HG03469 (cell line): ENCODE data around the gene TRAF3.
"Not testable (repeated sequence)": the region's sequence is repeated elsewhere in the genome, so short reads cannot be mapped to it uniquely, and the experiment has no call there.

Experiments used
- ATAC-seq: cut with Tn5 transposase; IDR thresholded peaks from one replicate; pipeline ENCODE4 v1.9.1; 2021; ENCODE audit warnings: mild to moderate bottlenecking, moderate library complexity, moderate number of reproducible peaks; ENCODE audit not compliant: unreplicated experiment

Gene TRAF3

DNA sequence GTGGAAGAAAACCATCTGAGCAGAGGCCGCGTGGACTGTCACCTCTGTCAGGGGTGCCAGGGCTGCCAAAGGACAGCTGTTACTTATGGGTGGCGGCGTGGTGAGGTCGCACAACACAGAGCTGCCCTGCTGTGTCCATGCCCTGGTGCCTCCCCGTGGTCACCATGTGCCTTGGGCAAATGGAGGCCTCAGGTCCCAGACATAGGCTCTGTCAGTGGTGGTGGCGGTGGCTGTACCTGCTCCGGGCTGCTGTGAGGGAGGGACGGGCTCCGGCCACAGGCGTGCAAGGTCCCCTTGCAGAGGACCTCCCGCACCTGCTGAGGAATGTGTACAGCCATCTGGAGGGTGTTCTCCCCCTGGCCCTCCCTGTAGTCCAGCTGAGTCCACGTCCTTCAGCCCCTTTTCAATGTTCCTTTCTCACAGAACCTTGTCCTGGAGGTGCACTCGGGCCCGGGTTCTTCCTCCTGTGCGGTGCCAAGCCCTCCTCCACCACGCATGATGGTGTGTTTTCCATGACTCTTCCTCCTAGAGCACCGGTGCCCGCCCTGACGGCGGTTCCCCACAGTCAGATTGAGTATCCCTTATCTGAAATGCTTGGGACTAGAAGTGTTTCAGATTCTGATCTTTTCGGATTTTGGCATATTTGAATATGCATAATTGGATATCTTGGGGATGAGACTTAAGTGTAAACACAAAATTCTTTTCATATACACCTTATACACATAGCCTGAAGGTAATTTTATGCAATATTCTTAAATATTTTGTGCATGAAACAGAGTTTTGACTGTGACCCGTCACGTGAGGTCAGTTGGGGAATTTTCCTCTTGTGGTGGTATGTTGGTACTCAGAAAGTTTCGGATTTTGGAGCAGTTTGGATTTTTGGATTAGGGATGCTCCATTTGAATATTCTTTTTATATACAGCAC, 49.8 kb downstream of the TRAF3 start:
- ATAC-seq: no peak

- ATAC-seq: no peak
These were observed 50.5 kb downstream of the TRAF3 start for GRCh38 chr14:102827716-102828115.

DNA sequence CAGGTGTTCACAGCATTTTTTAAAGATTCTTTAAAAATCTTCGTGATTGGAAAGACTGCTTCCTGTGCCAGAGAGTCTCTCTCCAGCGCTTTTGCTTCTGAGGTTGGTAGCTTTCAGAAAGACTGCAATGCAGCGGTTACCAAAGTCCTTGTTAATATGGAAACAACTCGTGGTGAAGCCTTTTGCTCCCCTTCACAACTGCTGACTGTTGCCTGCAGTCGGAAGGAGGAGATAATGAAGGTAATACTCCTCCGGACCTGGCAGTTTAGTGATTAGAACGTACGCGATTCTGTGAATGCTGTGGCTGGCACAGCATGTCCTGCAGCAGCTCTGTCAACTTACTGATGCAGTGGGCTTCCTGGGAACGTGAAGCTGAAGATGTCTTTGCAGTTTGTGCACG, 50.9 kb downstream of the TRAF3 start:
- no peak for ATAC-seq

DNA sequence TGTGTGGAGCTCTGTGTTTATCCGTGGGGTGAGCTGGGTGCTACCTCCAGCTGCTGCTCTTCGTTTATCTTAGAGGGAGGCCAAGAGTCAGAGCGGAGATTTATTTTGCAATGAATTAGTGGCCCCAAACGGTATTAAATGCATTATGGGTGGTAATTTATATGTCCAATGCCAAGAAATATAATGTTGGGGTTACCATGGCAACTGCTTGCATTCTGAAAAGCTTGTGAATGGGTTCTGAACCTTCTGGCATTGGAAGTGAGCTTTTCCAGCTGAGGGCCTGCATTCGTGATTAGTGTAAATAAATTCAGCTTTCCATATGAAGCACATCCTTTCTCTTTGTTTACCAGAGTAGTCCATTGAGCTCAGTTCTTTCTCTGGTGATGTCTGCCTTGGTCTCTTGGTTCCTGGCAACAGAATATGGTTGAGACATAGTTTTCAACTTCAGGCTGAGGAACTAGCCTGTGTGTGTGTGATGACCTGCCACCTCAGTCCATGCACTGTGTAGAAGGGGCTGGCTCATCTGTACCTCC, 51.8 kb downstream of the TRAF3 start:
- no peak for ATAC-seq

DNA sequence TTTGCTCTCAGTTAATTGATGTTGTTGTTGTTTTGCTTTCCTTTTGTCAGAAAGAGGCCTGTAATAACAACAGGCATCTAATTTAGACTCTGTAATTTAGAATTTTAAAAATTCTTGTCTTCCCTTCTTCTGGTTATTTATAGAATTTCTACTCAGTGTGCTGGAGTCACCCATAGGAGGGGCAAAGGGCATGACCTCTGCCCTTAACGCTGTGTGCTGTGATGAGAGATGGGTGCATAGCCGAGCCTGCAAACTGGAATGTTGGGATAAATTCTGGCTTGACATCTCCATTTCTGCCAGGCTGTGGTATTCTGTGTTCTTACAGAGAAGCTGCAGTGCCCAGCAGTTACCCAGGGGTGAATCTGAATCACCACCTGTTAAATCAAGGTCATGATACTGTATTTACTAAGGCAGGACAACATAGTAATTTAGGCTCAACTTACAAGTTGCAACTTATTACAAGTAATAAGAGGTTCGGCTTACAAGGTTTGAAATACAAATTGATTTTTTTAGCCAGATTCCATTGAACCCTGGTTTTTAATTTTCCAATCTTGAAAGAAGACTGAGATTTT, 53.3 kb downstream of the TRAF3 start:
- ATAC-seq: no peak

GRCh38 chr14:102831163-102831804, 54.0 kb downstream of the TRAF3 start:
- ATAC-seq: no peak

- no peak for ATAC-seq
These were observed 56.1 kb downstream of the TRAF3 start for GRCh38 chr14:102833341-102833740.

DNA sequence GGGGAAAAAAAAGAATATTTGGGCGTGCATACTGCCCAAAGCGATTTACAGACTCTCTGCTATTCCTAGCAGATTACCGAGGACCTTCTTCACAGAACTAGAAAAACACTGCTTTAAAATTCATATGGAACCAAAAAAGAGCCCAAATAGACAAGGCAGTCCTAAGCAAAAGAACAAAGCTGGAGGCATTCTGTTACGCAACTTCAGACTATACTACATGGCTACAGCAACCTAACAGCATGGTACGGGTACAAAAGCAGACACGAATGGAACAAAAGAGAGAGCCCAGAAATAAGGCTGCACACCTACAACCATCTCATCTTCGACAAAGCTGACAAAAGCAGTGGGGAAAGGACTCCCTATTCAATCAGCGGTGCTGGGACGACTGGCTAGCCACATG, 56.7 kb downstream of the TRAF3 start:
- ATAC-seq: no peak

GRCh38 chr14:102835959-102836358, 58.7 kb downstream of the TRAF3 start:
- ATAC-seq: no peak

GRCh38 chr14:102837120-102837519, 59.9 kb downstream of the TRAF3 start:
- ATAC-seq: not testable (repeated sequence)

- ATAC-seq: no peak
These were observed 61.3 kb downstream of the TRAF3 start for GRCh38 chr14:102838501-102838900.

GRCh38 chr14:102840115-102840514, 62.9 kb downstream of the TRAF3 start:
- ATAC-seq: no peak

DNA sequence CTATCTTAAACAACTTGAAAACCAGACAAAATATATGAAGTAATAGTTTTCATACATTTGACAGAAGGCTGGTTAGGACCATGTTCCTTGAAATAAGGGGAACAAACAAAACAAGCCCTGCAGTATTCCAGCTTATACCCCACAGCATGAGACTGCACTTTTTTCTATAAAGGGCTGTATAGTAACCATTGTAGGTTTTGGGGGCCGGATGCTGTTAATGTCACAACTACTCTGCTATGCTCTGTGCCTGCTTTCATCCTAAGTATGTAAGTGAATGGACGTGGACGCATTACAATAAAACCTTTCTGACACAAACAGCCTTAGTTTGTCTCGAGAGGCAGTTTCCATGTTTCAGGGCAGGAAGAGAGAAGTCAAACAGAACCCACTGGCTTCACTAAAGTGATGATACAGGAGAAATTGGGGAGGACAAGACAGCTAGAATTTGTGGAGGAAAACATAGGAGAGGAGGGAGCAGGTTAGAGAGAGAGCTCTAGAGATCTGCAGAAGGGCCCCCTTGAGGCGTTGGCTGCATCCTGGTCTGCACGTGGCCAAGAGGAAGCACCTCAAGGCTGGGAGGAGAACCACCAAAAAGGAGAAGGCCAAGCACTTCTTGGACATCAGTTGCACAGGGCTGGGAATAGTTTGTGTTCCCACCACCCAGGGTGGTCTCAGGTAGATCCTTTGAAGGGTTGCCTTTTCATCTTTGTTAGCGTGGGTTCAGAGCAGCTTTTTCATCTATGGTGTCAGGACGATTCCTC, 63.7 kb downstream of the TRAF3 start:
- no peak for ATAC-seq

GRCh38 chr14:102848830-102849525, 71.7 kb downstream of the TRAF3 start:
- no peak for ATAC-seq

DNA sequence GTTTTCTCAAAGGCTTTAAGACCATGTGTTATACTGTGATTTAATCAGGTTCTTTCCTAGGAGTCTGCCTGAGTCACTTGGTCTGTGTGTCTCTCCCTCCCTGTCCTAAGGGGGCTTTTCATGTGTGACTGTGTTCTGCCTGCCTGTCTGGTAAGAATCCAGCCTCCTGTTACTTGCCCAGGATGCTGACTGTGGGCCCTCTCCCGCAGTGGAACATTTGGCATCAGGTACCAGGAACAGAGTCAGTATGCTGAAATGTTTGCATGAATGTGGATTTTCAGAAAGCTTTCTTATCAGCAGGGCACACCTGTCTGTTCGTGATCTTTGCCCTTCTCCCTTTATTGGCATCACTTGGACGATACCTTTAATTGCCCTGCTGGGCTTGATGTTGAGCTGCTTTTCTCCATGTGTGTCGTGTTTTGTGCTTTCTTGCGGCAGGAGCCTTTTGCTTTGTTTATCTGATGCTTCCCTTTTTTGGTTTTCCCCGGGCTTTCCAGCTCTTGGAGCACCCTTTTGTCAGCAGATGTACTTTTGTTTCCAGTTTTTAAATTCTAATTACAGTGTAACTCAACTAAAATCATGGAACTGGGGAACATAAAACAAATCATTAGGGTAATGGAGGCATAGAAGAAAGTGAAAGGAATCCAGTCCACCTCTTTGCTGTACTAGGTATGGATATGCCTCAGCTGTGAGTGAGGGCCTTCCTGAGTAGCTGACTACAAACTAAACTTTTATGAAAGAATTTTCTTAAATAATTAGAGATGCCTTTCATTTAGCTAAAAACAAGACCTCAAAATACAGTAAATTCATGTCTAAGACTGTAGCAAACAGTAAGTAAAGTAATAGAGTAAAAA, 72.5 kb downstream of the TRAF3 start:
- ATAC-seq: no peak

DNA sequence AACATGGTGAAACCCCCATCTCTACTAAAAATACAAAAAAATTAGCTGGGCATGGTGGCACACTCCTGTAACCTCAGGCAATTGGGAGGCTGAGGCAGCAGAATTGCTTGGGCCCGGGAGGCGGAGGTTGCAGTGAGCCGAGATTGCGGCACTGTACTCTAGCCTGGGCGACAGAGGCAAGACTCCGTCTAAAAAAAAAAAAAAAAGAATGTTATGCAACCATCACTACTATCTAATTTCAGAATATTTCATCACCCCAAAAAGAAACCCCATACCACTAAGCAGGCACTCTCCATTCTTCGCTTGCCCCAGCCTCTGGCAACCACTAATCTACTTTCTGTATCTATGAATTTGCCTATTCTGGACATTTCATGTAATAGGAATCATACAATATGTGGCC, 76.4 kb downstream of the TRAF3 start:
- no peak for ATAC-seq

GRCh38 chr14:102854091-102854703, 76.9 kb downstream of the TRAF3 start:
- no peak for ATAC-seq

DNA sequence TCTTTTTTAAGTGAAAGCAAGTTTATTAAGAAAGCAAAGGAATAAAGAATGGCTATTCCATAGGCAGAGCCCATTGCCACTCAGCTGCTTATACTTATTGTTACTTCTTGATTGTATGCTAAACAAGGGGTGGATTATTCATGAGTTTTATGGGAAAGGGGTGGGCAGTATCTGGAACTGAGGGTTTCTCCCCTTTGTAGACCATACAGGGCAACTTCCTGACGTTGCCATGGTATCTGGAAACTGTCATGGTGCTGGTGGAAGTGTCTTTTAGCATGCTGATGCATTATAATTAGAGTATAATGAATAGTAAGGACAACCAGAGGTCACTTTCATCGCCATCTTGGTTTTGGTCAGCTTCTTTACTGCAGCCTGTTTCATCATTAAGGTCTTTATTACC, 78.9 kb downstream of the TRAF3 start:
- ATAC-seq: no peak

GRCh38 chr14:102857444-102857843, 80.2 kb downstream of the TRAF3 start:
- ATAC-seq: no peak
